Transverse colon (tissue), 4 donors: ENCODE data around the gene HJV. TPM values are rescaled to one million over a fixed set of nuclear protein-coding genes. Genes with fewer than 3 reads are reported as not detected.
A peak's percentile ranks its signal among the peaks of the same experiment; 100 is the strongest.

Source experiments
- DNase-seq: peaks from one replicate; pipeline ENCODE4 v3.0.0-alpha.2; 2019
- H3K27ac ChIP-seq, 4 donors: fragments of 200-600 bp; sonication (generic); 2 replicates each; pipeline ENCODE4 v1.5.1; 2016 to 2018; ENCODE audit warnings: inconsistent platforms in 4 of 4
- H3K27me3 ChIP-seq: fragments of 200-600 bp; sonication (generic); 2 replicates; pipeline ENCODE4 v1.5.1; 2017; ENCODE audit warnings: inconsistent platforms
- H3K36me3 ChIP-seq, 4 donors: fragments of 200-600 bp; sonication (generic); 2 replicates each; pipeline ENCODE4 v1.5.1; 2017 to 2019; ENCODE audit warnings: inconsistent platforms in 4 of 4
- H3K4me1 ChIP-seq, 4 donors: fragments of 200-600 bp; sonication (generic); 2 replicates each; pipeline ENCODE4 v1.5.1; 2017 to 2020; ENCODE audit warnings: inconsistent platforms in 4 of 4
- H3K4me3 ChIP-seq, 4 donors: fragments of 200-600 bp; sonication (generic); 1 replicate in 1 of 4; 2 replicates in 3 of 4; pipeline versions ENCODE4 v1.5.1 to v1.6.1; 2017 to 2019; ENCODE audit warnings: inconsistent platforms in 4 of 4
- H3K9me3 ChIP-seq, 2 donors: fragments of 200-600 bp; sonication (generic); 2 replicates each; pipeline ENCODE4 v1.5.1; 2017 to 2019; ENCODE audit warnings: inconsistent platforms in 2 of 2
- CTCF ChIP-seq, 5 experiments: fragments of 200-600 bp in 3 of 5; fragments of 450-650 bp in 2 of 5; sonication (generic) in 3 of 5; IDR thresholded peaks; 1 replicate in 2 of 5; 2 replicates in 3 of 5; pipeline ENCODE4 v1.5.1; 2016 to 2017; ENCODE audit warnings: antibody characterized with exemption in 5 of 5, inconsistent platforms in 3 of 5, mild to moderate bottlenecking in 2 of 5, moderate library complexity in 1 of 5
- EP300 ChIP-seq: sonication (generic); formaldehyde crosslinking; IDR thresholded peaks from one replicate; pipeline ENCODE4 v1.6.1; 2017; ENCODE audit warnings: antibody characterized with exemption, low read depth
- POLR2A ChIP-seq: fragments of 450-650 bp; IDR thresholded peaks from one replicate; pipeline ENCODE4 v1.6.1; 2016; ENCODE audit warnings: antibody characterized with exemption, mild to moderate bottlenecking, moderate library complexity
- POLR2AphosphoS5 ChIP-seq, 3 donors: sonication (generic); formaldehyde crosslinking; IDR thresholded peaks; one replicate each; pipeline ENCODE4 v1.6.1; 2016; ENCODE audit warnings: antibody characterized with exemption in 3 of 3
- WGBS, 2 donors: methylation state at CpG; one replicate each; pipeline ENCODE4 v1.1.5; 2018; ENCODE audit warnings: low coverage in 1 of 2; 5-methylcytosine and 5-hydroxymethylcytosine counted together
- in situ Hi-C, 4 donors: fragments of 200-750 bp; cut with MboI; loops; one replicate each; pipeline versions ENCODE4 v1.15.0 to v1.15.1; 2017; ENCODE audit warnings: low sequenced_read_pairs in 3 of 4, low pct_ligation_motif_present in 1 of 4, low pct_unique_long_range_greater_than_20kb in 1 of 4
- intact Hi-C: fragments of 100-400 bp; cut with DNase I; formaldehyde crosslinking; loops from one replicate; pipeline ENCODE4 v1.15.1; 2023; ENCODE audit warnings: low total_unique reads
- total RNA-seq, 4 donors: library from RNA; depleted of rRNA; stranded (reverse); fragments of >200 nt; gene quantifications; one replicate each; pipeline ENCODE4 v1.1.0, GENCODE V29; 2016

The HJV gene
- total RNA-seq, 4 donors from 2014 or later = 0.27 TPM; not detected in 3

- Histone ChIP-seq H3K9me3 (no peaks in the 10 kb centered on the region), H3K36me3 (no peaks in the 10 kb centered on the region), H3K4me1 (peaks cover 69 to 80% (median 77%) of the 10 kb centered on the region in 4 donors), H3K27ac (peak overlapping the region; percentile 97 to 99 (median 98)), H3K27me3 (no peaks in the 10 kb centered on the region), H3K4me3 (no peak overlapping the region)
- in situ Hi-C loops = no loop called here
- 50% methylated on average over 1 of the region's 1 CpG; no CpG with 5 or more reads in 1 of the 2 donors for WGBS, 2 donors
- intact Hi-C loops = no loop called here
- DNase-seq = peak; percentile 74
- TF ChIP-seq EP300 = no peak
- TF ChIP-seq POLR2A = peak; percentile 28
- no peak for TF ChIP-seq CTCF (IDR thresholded peaks at IDR 0.05)
- TF ChIP-seq POLR2AphosphoS5 (IDR thresholded peaks at IDR 0.05) = peak in 2 of 3 donors; percentile 36 to 69
These were observed 38.3 kb downstream of the HJV start for GRCh38 chr1:145983206-145983675.

- intact Hi-C loops = no loop called here
- 77 to 82% methylated on average over 3 to 6 of the region's 6 CpGs for WGBS, 2 donors
- no peak for DNase-seq
These were observed 39.4 kb downstream of the HJV start for GRCh38 chr1:145982010-145982723.

GRCh38 chr1:145980457-145980994 is 41.0 kb downstream of the HJV start:
- WGBS, 2 donors = 92% methylated on average over 1 of the region's 1 CpG; no CpG with 5 or more reads in 1 of the 2 donors
- Histone ChIP-seq H3K27me3 (no peaks in the 10 kb centered on the region), H3K4me1 (peaks cover 69 to 82% (median 73%) of the 10 kb centered on the region in 4 donors), H3K9me3 (no peaks in the 10 kb centered on the region), H3K36me3 (no peaks in the 10 kb centered on the region), H3K4me3 (no peak overlapping the region), H3K27ac (peak overlapping the region; percentile 97 to 99 (median 98))
- in situ Hi-C loops (no loop called here), intact Hi-C loops (no loop called here)
- DNase-seq = no peak
- no peak for TF ChIP-seq POLR2AphosphoS5 (IDR thresholded peaks at IDR 0.05)

More at GRCh38 chr1:145982010-145982723, 39.4 kb downstream of the HJV start:
- H3K27me3 ChIP-seq = no peaks in the 10 kb centered on the region
- H3K4me1 ChIP-seq = peaks cover 76 to 91% (median 81%) of the 10 kb centered on the region in 4 donors
- in situ Hi-C loops = no loop called here
- H3K36me3 ChIP-seq = no peaks in the 10 kb centered on the region
- TF ChIP-seq POLR2AphosphoS5 (IDR thresholded peaks at IDR 0.05) (peak; percentile 17 to 37 (median 26)), CTCF (IDR thresholded peaks at IDR 0.05) (no peak), POLR2A (no peak), EP300 (no peak)
- no peaks in the 10 kb centered on the region for H3K9me3 ChIP-seq
- H3K4me3 ChIP-seq = no peak overlapping the region
- peak overlapping the region; percentile 97 to 99 (median 98) for H3K27ac ChIP-seq

- Histone ChIP-seq H3K4me1 (peaks cover 63 to 76% (median 66%) of the 10 kb centered on the region in 4 donors), H3K36me3 (no peaks in the 10 kb centered on the region), H3K9me3 (no peaks in the 10 kb centered on the region), H3K27me3 (no peaks in the 10 kb centered on the region), H3K27ac (peak overlapping the region; percentile 97 to 99 (median 98)), H3K4me3 (peak overlapping the region in 2 of 4 donors; percentile 11)
- intact Hi-C loops (loop anchor here (2.0 kb wide), 1 partner anchor 19 kb away; no protein-coding TSS in a partner anchor), in situ Hi-C loops (loop anchor here in 3 of 4 donors (5.0 to 10.0 kb wide), 2 partner anchors 32 to 45 kb away; partner anchors contain the start of gene HJV (in 1 of the 3))
- TF ChIP-seq POLR2AphosphoS5 (IDR thresholded peaks at IDR 0.05) = no peak
- peak; percentile 80 for TF ChIP-seq POLR2A
- DNase-seq = peak; percentile 44
- WGBS, 2 donors = 29 to 42% methylated on average over 2 to 7 of the region's 7 CpGs
These were observed 41.6 kb downstream of the HJV start for GRCh38 chr1:145979746-145980456.
